Endothelial cell (in vitro differentiated cells): ENCODE measurements around the gene SORBS1. TPM values are rescaled to one million over a fixed set of nuclear protein-coding genes. Genes with fewer than 3 reads are reported as not detected.

Source experiments
- DNase-seq: peaks from one replicate; pipeline ENCODE4 v3.0.0; 2021; ENCODE audit warnings: low spot score
- H3K27ac Mint-ChIP-seq: one replicate; pipeline ENCODE4 v1.8.0; 2021; ENCODE audit warnings: mixed read lengths, inconsistent platforms; ENCODE audit not compliant: unreplicated experiment
- H3K27me3 Mint-ChIP-seq: one replicate; pipeline ENCODE4 v1.8.0; 2021; ENCODE audit warnings: mild to moderate bottlenecking, moderate library complexity, mixed read lengths, inconsistent platforms; ENCODE audit not compliant: unreplicated experiment
- H3K36me3 Mint-ChIP-seq: one replicate; pipeline ENCODE4 v1.8.0; 2021; ENCODE audit warnings: mild to moderate bottlenecking, low read depth, mixed read lengths, inconsistent platforms; ENCODE audit not compliant: unreplicated experiment
- H3K4me1 Mint-ChIP-seq: one replicate; pipeline ENCODE4 v1.8.0; 2021; ENCODE audit warnings: mild to moderate bottlenecking, mixed read lengths, inconsistent platforms; ENCODE audit not compliant: unreplicated experiment
- H3K4me3 Mint-ChIP-seq: one replicate; pipeline ENCODE4 v1.8.0; 2021; ENCODE audit warnings: mild to moderate bottlenecking, mixed read lengths, inconsistent platforms; ENCODE audit not compliant: unreplicated experiment
- H3K9me3 Mint-ChIP-seq: one replicate; pipeline ENCODE4 v1.8.0; 2021; ENCODE audit warnings: mixed read lengths, inconsistent platforms; ENCODE audit not compliant: unreplicated experiment
- total RNA-seq: library from RNA; stranded (reverse); fragmentation: NEBNext Ultra II Directional; extraction: Animal tissue kit (Norgen Biotek cat#: 25700); gene quantifications from one replicate; pipeline ENCODE4 v1.2.1, GENCODE V29; 2021; ENCODE audit not compliant: unreplicated experiment
- TF ChIP-seq, protein P1 (sequence below): fragments of 200-600 bp; sonication (generic); IDR thresholded peaks from one replicate; pipeline ENCODE4 v1.5.0; 2021; ENCODE audit warnings: antibody characterized with exemption; ENCODE audit not compliant: unreplicated experiment

The SORBS1 gene
- total RNA-seq, 1 donor from 2014 or later: 103 TPM

DNA sequence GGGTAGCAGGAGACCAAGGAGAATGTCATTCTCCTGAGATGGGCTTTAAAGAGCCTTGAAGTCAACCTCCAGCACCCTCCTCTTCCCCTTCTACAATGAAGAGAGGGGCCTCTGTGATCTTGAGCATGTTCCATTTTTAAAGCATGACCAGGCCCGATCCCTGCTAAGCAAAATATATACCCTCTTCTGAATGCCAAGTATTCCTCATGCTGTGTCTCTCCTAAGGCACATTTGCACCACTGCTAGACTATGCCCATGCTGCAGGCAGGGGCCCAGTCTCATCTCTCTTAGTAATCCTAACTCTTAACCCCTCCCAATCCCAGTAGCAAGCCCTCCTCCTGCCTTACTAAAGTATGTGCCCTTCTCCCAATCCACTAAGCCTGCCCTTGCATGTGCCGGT, 18.4 kb downstream of the SORBS1 start:
- peaks cover 23% of the 10 kb centered on the region for H3K36me3 Mint-ChIP-seq
- H3K27ac Mint-ChIP-seq: peak overlapping the region; percentile 10
- peaks cover 14% of the 10 kb centered on the region for H3K27me3 Mint-ChIP-seq

DNA sequence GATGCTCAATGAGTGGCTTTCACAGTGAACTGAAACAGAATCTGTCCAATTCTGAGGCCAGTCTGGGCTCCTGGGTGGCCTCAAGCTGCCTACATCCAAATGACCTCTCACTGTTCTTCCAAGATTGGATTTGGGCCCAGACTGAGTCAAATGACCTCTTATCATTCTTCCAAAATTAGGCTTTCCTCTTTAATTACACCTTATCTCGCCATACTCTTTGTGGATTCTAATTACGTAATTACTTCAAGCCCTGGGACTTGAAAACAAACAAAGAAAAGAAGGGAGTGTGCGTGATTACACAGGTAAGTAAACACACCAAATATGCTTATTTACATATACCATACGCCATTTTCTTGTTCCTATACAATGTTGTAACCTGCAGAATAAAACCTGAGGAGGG, 18.8 kb downstream of the SORBS1 start:
- TF ChIP-seq, protein P1, sequence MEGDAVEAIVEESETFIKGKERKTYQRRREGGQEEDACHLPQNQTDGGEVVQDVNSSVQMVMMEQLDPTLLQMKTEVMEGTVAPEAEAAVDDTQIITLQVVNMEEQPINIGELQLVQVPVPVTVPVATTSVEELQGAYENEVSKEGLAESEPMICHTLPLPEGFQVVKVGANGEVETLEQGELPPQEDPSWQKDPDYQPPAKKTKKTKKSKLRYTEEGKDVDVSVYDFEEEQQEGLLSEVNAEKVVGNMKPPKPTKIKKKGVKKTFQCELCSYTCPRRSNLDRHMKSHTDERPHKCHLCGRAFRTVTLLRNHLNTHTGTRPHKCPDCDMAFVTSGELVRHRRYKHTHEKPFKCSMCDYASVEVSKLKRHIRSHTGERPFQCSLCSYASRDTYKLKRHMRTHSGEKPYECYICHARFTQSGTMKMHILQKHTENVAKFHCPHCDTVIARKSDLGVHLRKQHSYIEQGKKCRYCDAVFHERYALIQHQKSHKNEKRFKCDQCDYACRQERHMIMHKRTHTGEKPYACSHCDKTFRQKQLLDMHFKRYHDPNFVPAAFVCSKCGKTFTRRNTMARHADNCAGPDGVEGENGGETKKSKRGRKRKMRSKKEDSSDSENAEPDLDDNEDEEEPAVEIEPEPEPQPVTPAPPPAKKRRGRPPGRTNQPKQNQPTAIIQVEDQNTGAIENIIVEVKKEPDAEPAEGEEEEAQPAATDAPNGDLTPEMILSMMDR: no peak
- H3K4me1 Mint-ChIP-seq: peaks cover 77% of the 10 kb centered on the region
- H3K9me3 Mint-ChIP-seq: peaks cover 8% of the 10 kb centered on the region
- H3K4me3 Mint-ChIP-seq: peak overlapping the region; percentile 17
- peaks cover 16% of the 10 kb centered on the region for H3K27me3 Mint-ChIP-seq
- no peak for DNase-seq
- H3K27ac Mint-ChIP-seq: no peak overlapping the region
- H3K36me3 Mint-ChIP-seq: peaks cover 23% of the 10 kb centered on the region

More for the DNA sequence above, 18.4 kb downstream of the SORBS1 start:
- H3K4me3 Mint-ChIP-seq: no peak overlapping the region
- peaks cover 8% of the 10 kb centered on the region for H3K9me3 Mint-ChIP-seq
- peaks cover 74% of the 10 kb centered on the region for H3K4me1 Mint-ChIP-seq
- DNase-seq: no peak
- TF ChIP-seq, protein P1: no peak

DNA sequence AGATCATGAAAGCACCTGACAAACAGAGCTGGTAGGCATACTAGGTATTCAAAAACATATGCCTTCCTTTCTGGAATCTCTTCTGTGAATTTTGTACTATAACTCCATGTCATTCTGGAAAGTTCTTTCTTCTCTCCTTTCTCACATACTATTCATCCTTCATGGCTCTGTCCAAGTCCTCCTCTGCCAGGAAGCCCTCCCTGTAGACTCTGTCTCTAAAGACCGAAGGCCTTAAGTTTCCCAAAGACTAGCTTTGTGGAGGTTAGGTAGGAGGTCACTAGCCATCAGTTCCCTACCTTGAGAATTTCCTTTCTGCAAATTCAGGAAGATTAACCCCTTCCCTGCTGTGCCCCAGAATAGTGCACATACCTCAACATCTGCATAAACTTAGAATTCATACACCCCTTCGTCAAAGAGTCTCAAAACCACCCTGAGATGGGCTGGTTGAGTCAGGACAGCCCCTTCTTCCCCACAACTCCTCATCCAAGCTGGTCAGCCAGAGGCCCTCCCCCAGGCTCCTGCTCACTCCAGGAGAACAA, 20.6 kb downstream of the SORBS1 start:
- TF ChIP-seq, protein P1: no peak
- H3K27me3 Mint-ChIP-seq: peaks cover 15% of the 10 kb centered on the region
- no peak for DNase-seq
- H3K27ac Mint-ChIP-seq: peak overlapping the region; percentile 37
- H3K9me3 Mint-ChIP-seq: no peaks in the 10 kb centered on the region
- peaks cover 86% of the 10 kb centered on the region for H3K4me1 Mint-ChIP-seq
- peaks cover 21% of the 10 kb centered on the region for H3K36me3 Mint-ChIP-seq
- H3K4me3 Mint-ChIP-seq: no peak overlapping the region

DNA sequence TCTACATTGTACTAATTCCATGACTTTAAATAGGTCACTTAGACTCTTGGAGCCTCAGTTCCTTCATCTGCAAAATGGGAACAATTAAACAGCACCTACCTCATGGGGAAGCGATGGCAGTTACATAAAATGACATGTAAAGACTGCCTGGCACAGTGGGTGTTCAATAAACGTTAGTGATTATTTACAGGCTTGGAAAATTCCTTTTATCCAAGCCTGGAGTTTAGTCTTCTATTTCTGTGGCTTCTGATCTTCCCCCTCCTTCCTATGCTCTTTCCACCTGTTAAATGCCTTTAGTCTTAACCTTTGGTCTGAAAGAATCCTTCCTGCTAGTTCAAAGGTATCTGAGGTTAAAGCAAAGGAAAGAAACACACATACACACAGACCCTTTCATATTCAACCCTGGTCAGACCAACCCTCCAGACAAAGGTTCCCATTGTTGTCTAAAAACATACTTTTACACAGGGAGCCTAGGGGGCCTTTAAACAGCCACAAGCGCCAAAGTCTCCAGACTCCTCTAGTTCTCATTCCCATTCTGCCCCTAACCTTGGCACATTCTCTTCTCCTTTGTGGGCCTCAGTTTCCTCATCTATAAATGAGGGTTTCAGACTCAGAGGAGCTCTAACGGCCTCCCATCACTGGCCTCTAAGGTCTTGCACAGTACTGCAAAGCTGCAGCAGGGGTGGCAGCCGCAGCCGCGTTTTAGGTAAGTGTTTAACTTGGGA, 21.4 kb downstream of the SORBS1 start:
- Mint-ChIP-seq H3K36me3 (peaks cover 16% of the 10 kb centered on the region), H3K4me1 (peaks cover 87% of the 10 kb centered on the region), H3K9me3 (no peaks in the 10 kb centered on the region), H3K27ac (peak overlapping the region; percentile 48), H3K27me3 (peaks cover 15% of the 10 kb centered on the region), H3K4me3 (no peak overlapping the region)
- TF ChIP-seq, protein P1: no peak
- no peak for DNase-seq

DNA sequence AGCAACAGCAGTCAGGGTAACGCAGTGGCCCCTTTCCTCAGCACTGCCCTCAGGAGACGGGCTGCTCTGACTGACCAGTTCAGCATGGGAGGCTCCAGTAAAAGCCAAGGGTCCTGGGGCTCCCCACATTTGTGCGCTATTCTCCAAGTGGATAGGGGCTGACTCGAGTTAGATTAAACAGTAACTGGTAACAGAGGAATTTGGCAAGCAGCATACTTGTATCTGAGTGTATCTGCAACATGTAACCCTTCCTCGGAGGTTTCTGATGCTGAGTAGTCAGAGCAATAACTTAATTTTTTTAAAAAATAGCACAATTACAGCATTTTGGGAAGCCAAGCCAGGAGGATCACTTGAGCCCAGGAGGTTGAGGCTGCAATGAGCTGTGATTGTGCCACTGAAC, 22.8 kb downstream of the SORBS1 start:
- H3K27me3 Mint-ChIP-seq: peaks cover 17% of the 10 kb centered on the region
- H3K9me3 Mint-ChIP-seq: no peaks in the 10 kb centered on the region
- peaks cover 16% of the 10 kb centered on the region for H3K36me3 Mint-ChIP-seq
- H3K4me1 Mint-ChIP-seq: peaks cover 86% of the 10 kb centered on the region
- H3K27ac Mint-ChIP-seq: peak overlapping the region; percentile 2
- H3K4me3 Mint-ChIP-seq: no peak overlapping the region
- TF ChIP-seq, protein P1: no peak
- DNase-seq: no peak
